HepG2 (cell line): ENCODE data around the gene PROX1. TPM values are rescaled to one million over a fixed set of nuclear protein-coding genes. Genes with fewer than 3 reads are reported as not detected.

ENCODE experiments used
- ARNT2 ChIP-seq: sonication (generic); formaldehyde crosslinking; IDR thresholded peaks from 2 replicates; pipeline ENCODE4 v1.8.0; 2022; ENCODE audit warnings: mild to moderate bottlenecking, low read depth, missing genetic modification reagents, moderate library complexity
- ARNTL ChIP-seq: sonication (generic); formaldehyde crosslinking; IDR thresholded peaks from 2 replicates; pipeline ENCODE4 v1.4.0; 2020; ENCODE audit warnings: mild to moderate bottlenecking, missing genetic modification reagents
- ATF7-NPFF ChIP-seq: sonication (generic); formaldehyde crosslinking; IDR thresholded peaks from 2 replicates; pipeline ENCODE4 v1.8.1; 2023; ENCODE audit warnings: mild to moderate bottlenecking, low read depth, missing genetic modification reagents, moderate library complexity
- ETV5 ChIP-seq: IDR thresholded peaks from 2 replicates; pipeline ENCODE4 v1.6.1; 2018; ENCODE audit warnings: missing biosample characterization, missing genetic modification reagents, inconsistent platforms, borderline replicate concordance
- GRHL1 ChIP-seq: sonication (generic); formaldehyde crosslinking; conservative IDR thresholded peaks from 2 replicates; pipeline ENCODE4 v1.8.0; 2022; ENCODE audit warnings: missing genetic modification reagents
- HHEX ChIP-seq: IDR thresholded peaks from 2 replicates; pipeline ENCODE4 v1.6.1; 2016; ENCODE audit warnings: control low read depth
- JARID2 ChIP-seq: sonication (generic); formaldehyde crosslinking; IDR thresholded peaks from 2 replicates; pipeline ENCODE4 v1.8.1; 2023; ENCODE audit warnings: missing genetic modification reagents, inconsistent platforms; ENCODE audit not compliant: insufficient replicate concordance
- KDM3A ChIP-seq: IDR thresholded peaks from 2 replicates; pipeline ENCODE4 v1.6.1; 2018; ENCODE audit warnings: low read depth, missing compliant biosample characterization
- MATR3 ChIP-seq: sonication (generic); formaldehyde crosslinking; IDR thresholded peaks from 2 replicates; pipeline ENCODE4 v1.4.0; 2020; ENCODE audit warnings: missing genetic modification reagents
- PHB2 ChIP-seq: fragments of 450-650 bp; IDR thresholded peaks from 2 replicates; pipeline ENCODE4 v1.6.1; 2018; ENCODE audit not compliant: partially characterized antibody
- RARA ChIP-seq: IDR thresholded peaks from 2 replicates; pipeline ENCODE4 v1.6.1; 2016; ENCODE audit warnings: missing genetic modification reagents, missing compliant biosample characterization
- SAP130 ChIP-seq: IDR thresholded peaks from 2 replicates; pipeline ENCODE4 v1.6.1; 2016; ENCODE audit warnings: low read depth
- SIN3A ChIP-seq: IDR thresholded peaks from 2 replicates; pipeline ENCODE4 v1.6.1; 2011; ENCODE audit warnings: low read depth, mild to moderate bottlenecking, control low read depth, low read length, borderline replicate concordance
- SP2 ChIP-seq: sonication (generic); formaldehyde crosslinking; IDR thresholded peaks from 2 replicates; pipeline ENCODE4 v1.5.1; 2020; ENCODE audit warnings: mild to moderate bottlenecking, missing genetic modification reagents
- ZBTB8A ChIP-seq: sonication (generic); formaldehyde crosslinking; IDR thresholded peaks from 2 replicates; pipeline ENCODE4 v1.4.0; 2020; ENCODE audit warnings: mild to moderate bottlenecking, low read depth, missing genetic modification reagents, borderline replicate concordance
- ZC3H4 ChIP-seq: sonication (generic); formaldehyde crosslinking; IDR thresholded peaks from 2 replicates; pipeline ENCODE4 v1.4.0; 2020; ENCODE audit warnings: missing genetic modification reagents, borderline replicate concordance
- ZKSCAN5 ChIP-seq: sonication (generic); formaldehyde crosslinking; IDR thresholded peaks from 2 replicates; pipeline ENCODE4 v1.5.1; 2020; ENCODE audit warnings: mild to moderate bottlenecking, missing genetic modification reagents
- ZNF484 ChIP-seq: sonication (generic); formaldehyde crosslinking; IDR thresholded peaks from 2 replicates; pipeline ENCODE4 v1.5.1; 2020; ENCODE audit warnings: mild to moderate bottlenecking, low read depth, missing genetic modification reagents, borderline replicate concordance
- polyA plus RNA-seq, 8 experiments: library from polyadenylated mRNA; depleted of rRNA in 3 of 8; stranded (reverse) in 7 of 8; unstranded in 1 of 8; fragments of >200 nt; fragmentation: Illumina TruSeq in 4 of 8; extraction: Trizol in 4 of 8; gene quantifications; 2 replicates each; pipeline versions ENCODE4 v1.2.1 to v1.2.3, GENCODE V29; 2011 to 2016; ENCODE audit warnings: low read depth in 4 of 8, missing spikeins in 1 of 8, mixed read lengths in 1 of 8; ENCODE audit not compliant: insufficient read depth in 1 of 8
- total RNA-seq, 5 experiments: library from RNA; depleted of rRNA; stranded (reverse); fragments of >200 nt; fragmentation: Illumina TruSeq; extraction: Trizol; gene quantifications; 2 replicates each; pipeline ENCODE4 v1.2.3, GENCODE V29; 2016; ENCODE audit warnings: low read depth in 1 of 5
- TF ChIP-seq, protein P1 (sequence below): sonication (generic); IDR thresholded peaks from 2 replicates; pipeline ENCODE4 v1.6.1; 2016; ENCODE audit warnings: low read depth, borderline replicate concordance
- TF ChIP-seq, protein P2 (sequence below): sonication (generic); formaldehyde crosslinking; IDR thresholded peaks from 2 replicates; pipeline ENCODE4 v1.4.0; 2020; ENCODE audit warnings: mild to moderate bottlenecking, low read depth, missing genetic modification reagents
- TF ChIP-seq, protein P3 (sequence below): sonication (generic); formaldehyde crosslinking; IDR thresholded peaks from 2 replicates; pipeline ENCODE4 v1.5.0; 2020; ENCODE audit warnings: mild to moderate bottlenecking, missing genetic modification reagents, moderate library complexity
- TF ChIP-seq, protein P4 (sequence below): sonication (generic); formaldehyde crosslinking; IDR thresholded peaks from 2 replicates; pipeline ENCODE4 v1.5.0; 2020; ENCODE audit warnings: mild to moderate bottlenecking, missing genetic modification reagents

Gene PROX1
- total and polyA plus RNA-seq, 2 of the 13 experiments (the other 11 are each of a cell fraction or from before 2014, with no cell fraction given), result 12.3 to 30.2 TPM

- TF ChIP-seq GRHL1 (CRISPR knock-in tag) (no peak), SAP130 (CRISPR knock-in tag) (peak; percentile 85), RARA (CRISPR knock-in tag) (no peak), ATF7-NPFF (CRISPR knock-in tag) (0 out of 2 replicates have a peak, but pooled peaks have one; percentile 14), ARNTL (CRISPR knock-in tag) (no peak), SIN3A (peak; percentile 71; the same call in 1 of the 2 replicates), ARNT2 (CRISPR knock-in tag) (no peak), ZKSCAN5 (CRISPR knock-in tag) (peak; percentile 95), SP2 (CRISPR knock-in tag) (no peak), ZNF484 (CRISPR knock-in tag) (no peak), ZC3H4 (CRISPR knock-in tag) (0 out of 2 replicates have a peak, but pooled peaks have one; percentile 18), HHEX (CRISPR knock-in tag) (no peak), ETV5 (peak; percentile 34; the same call in 1 of the 2 replicates), MATR3 (CRISPR knock-in tag) (no peak), KDM3A (CRISPR knock-in tag) (no peak), PHB2 (no peak), ZBTB8A (no peak), JARID2 (CRISPR knock-in tag) (no peak)
- TF ChIP-seq, protein P1, sequence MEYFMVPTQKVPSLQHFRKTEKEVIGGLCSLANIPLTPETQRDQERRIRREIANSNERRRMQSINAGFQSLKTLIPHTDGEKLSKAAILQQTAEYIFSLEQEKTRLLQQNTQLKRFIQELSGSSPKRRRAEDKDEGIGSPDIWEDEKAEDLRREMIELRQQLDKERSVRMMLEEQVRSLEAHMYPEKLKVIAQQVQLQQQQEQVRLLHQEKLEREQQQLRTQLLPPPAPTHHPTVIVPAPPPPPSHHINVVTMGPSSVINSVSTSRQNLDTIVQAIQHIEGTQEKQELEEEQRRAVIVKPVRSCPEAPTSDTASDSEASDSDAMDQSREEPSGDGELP, result peak; percentile 97
- TF ChIP-seq, protein P2, sequence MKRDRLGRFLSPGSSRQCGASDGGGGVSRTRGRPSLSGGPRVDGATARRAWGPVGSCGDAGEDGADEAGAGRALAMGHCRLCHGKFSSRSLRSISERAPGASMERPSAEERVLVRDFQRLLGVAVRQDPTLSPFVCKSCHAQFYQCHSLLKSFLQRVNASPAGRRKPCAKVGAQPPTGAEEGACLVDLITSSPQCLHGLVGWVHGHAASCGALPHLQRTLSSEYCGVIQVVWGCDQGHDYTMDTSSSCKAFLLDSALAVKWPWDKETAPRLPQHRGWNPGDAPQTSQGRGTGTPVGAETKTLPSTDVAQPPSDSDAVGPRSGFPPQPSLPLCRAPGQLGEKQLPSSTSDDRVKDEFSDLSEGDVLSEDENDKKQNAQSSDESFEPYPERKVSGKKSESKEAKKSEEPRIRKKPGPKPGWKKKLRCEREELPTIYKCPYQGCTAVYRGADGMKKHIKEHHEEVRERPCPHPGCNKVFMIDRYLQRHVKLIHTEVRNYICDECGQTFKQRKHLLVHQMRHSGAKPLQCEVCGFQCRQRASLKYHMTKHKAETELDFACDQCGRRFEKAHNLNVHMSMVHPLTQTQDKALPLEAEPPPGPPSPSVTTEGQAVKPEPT (CRISPR knock-in tag), result no peak
- TF ChIP-seq, protein P3, sequence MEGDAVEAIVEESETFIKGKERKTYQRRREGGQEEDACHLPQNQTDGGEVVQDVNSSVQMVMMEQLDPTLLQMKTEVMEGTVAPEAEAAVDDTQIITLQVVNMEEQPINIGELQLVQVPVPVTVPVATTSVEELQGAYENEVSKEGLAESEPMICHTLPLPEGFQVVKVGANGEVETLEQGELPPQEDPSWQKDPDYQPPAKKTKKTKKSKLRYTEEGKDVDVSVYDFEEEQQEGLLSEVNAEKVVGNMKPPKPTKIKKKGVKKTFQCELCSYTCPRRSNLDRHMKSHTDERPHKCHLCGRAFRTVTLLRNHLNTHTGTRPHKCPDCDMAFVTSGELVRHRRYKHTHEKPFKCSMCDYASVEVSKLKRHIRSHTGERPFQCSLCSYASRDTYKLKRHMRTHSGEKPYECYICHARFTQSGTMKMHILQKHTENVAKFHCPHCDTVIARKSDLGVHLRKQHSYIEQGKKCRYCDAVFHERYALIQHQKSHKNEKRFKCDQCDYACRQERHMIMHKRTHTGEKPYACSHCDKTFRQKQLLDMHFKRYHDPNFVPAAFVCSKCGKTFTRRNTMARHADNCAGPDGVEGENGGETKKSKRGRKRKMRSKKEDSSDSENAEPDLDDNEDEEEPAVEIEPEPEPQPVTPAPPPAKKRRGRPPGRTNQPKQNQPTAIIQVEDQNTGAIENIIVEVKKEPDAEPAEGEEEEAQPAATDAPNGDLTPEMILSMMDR (CRISPR knock-in tag), result no peak
- TF ChIP-seq, protein P4, sequence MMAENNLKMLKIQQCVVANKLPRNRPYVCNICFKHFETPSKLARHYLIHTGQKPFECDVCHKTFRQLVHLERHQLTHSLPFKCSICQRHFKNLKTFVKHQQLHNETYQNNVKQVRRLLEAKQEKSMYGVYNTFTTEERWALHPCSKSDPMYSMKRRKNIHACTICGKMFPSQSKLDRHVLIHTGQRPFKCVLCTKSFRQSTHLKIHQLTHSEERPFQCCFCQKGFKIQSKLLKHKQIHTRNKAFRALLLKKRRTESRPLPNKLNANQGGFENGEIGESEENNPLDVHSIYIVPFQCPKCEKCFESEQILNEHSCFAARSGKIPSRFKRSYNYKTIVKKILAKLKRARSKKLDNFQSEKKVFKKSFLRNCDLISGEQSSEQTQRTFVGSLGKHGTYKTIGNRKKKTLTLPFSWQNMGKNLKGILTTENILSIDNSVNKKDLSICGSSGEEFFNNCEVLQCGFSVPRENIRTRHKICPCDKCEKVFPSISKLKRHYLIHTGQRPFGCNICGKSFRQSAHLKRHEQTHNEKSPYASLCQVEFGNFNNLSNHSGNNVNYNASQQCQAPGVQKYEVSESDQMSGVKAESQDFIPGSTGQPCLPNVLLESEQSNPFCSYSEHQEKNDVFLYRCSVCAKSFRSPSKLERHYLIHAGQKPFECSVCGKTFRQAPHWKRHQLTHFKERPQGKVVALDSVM, result no peak
Observed at GRCh38 chr1:213987927-213988506, at the start of gene PROX1 (continued).
